Memory B cell (primary cell): ENCODE results near the gene INSL4.
A peak's percentile ranks its signal among the peaks of the same experiment; 100 is the strongest.

Experiments
- ATAC-seq: fragments of 150-1000 bp; cut with Tn5 transposase; 2 replicates; pipeline ENCODE4 v1.10.0; 2021; ENCODE audit warnings: low read depth, mild to moderate bottlenecking, moderate library complexity
- DNase-seq, 2 donors: peaks; one replicate each; pipeline ENCODE4 v3.0.0; 2022; ENCODE audit warnings: low spot score in 2 of 2
- H3K27ac Mint-ChIP-seq: one replicate; pipeline ENCODE4 v1.8.0; 2022; ENCODE audit warnings: mild to moderate bottlenecking, moderate library complexity, mixed read lengths
- H3K27me3 Mint-ChIP-seq: one replicate; pipeline ENCODE4 v1.8.0; 2022; ENCODE audit warnings: mixed read lengths
- H3K36me3 Mint-ChIP-seq: one replicate; pipeline ENCODE4 v1.8.0; 2022; ENCODE audit warnings: mild to moderate bottlenecking, mixed read lengths
- H3K4me1 Mint-ChIP-seq: one replicate; pipeline ENCODE4 v1.8.0; 2022; ENCODE audit warnings: mixed read lengths
- H3K4me3 Mint-ChIP-seq: one replicate; pipeline ENCODE4 v1.8.0; 2022; ENCODE audit warnings: mild to moderate bottlenecking, moderate library complexity, mixed read lengths
- H3K9me3 Mint-ChIP-seq: one replicate; pipeline ENCODE4 v1.8.0; 2022; ENCODE audit warnings: mixed read lengths

The INSL4 gene

GRCh38 chr9:5269249-5269715, 38.1 kb downstream of the INSL4 start:
- H3K4me3 Mint-ChIP-seq, result no peak overlapping the region
- no peak for DNase-seq
- no peaks in the 10 kb centered on the region for H3K27me3 Mint-ChIP-seq
- no peak for ATAC-seq
- H3K4me1 Mint-ChIP-seq, result no peaks in the 10 kb centered on the region
- H3K36me3 Mint-ChIP-seq, result no peaks in the 10 kb centered on the region
- no peak overlapping the region for H3K27ac Mint-ChIP-seq
- H3K9me3 Mint-ChIP-seq, result no peaks in the 10 kb centered on the region

DNA sequence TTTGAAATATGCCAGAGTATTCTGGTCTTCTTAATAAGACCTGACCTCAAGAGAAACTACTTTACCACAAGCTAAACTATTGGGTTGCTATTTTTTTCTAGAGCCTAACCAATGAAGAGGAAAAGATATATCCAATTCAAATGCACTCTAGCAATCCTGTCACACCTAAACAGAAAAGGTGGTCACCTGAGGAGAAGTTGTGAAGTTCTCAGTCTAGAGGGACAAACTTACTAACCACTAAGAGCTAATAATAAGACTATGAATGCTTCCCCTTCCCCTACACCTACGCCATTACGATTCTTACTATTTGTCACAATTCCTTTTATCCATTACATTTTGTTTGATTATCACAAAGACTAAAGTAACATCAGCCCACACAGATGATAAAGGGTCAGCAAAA, 43.6 kb downstream of the INSL4 start:
- DNase-seq (no peak), ATAC-seq (no peak)
- Mint-ChIP-seq H3K4me1 (peaks cover 18% of the 10 kb centered on the region), H3K27me3 (no peaks in the 10 kb centered on the region), H3K27ac (no peak overlapping the region), H3K36me3 (no peaks in the 10 kb centered on the region), H3K4me3 (no peak overlapping the region), H3K9me3 (no peaks in the 10 kb centered on the region)

DNA sequence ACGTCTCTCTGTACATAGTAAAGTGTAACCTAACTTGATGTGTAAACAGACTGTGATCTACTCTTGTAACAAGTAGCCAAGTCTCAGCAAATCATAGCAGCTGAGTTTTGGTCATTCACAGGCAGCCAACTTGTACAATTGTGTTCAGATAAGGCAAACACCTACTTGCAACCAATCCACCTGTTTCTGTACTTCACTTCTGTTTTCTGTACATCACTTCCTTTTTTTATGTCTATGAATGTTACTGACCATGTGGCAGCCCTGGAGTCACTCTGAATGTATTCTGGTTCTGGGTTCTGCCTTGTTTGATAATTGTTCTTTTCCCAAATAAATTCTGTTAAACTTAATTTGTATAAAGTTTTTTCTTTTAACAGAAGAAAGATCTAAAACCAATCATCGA, 47.3 kb downstream of the INSL4 start:
- H3K27me3 Mint-ChIP-seq, result no peaks in the 10 kb centered on the region
- no peak overlapping the region for H3K4me3 Mint-ChIP-seq
- no peaks in the 10 kb centered on the region for H3K9me3 Mint-ChIP-seq
- H3K36me3 Mint-ChIP-seq, result no peaks in the 10 kb centered on the region
- peaks cover 18% of the 10 kb centered on the region for H3K4me1 Mint-ChIP-seq
- no peak overlapping the region for H3K27ac Mint-ChIP-seq
- DNase-seq (no peak), ATAC-seq (peak; percentile 96)
